HG02938 (cell line): ENCODE results near the gene MC3R.
"Not testable (repeated sequence)": the region's sequence is repeated elsewhere in the genome, so short reads cannot be mapped to it uniquely, and the experiment has no call there.

Experiments
- ATAC-seq: cut with Tn5 transposase; IDR thresholded peaks from one replicate; pipeline ENCODE4 v1.9.1; 2021; ENCODE audit warnings: mild to moderate bottlenecking, moderate library complexity; ENCODE audit not compliant: unreplicated experiment

Gene MC3R

GRCh38 chr20:56247954-56248782 lies at the start of gene MC3R:
TSS of gene MC3R (plus strand) at chr20:56248732. CDS start at chr20:56248844, 112 bp downstream.
- ATAC-seq: peak; percentile 45

DNA sequence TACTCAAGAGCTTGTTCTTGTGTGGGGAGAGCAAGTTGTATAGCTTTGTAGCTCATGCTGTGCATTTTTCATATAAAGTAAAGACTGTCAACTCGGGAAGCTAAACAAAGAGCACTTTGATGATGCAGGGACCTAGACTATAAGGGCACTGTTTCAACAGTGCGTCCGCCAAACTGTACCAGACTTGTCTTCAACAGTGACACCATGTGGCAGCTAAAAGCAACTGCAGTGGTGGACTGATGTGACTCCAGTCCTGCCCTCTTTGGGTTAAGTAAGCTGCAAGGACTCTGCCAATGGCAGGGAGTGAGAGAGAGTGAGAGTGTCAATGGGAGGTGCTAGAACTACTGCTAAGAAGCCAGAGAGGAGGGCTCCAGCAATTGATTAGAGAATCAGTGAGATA lies 48.1 kb upstream of the MC3R start:
- ATAC-seq: no peak

DNA sequence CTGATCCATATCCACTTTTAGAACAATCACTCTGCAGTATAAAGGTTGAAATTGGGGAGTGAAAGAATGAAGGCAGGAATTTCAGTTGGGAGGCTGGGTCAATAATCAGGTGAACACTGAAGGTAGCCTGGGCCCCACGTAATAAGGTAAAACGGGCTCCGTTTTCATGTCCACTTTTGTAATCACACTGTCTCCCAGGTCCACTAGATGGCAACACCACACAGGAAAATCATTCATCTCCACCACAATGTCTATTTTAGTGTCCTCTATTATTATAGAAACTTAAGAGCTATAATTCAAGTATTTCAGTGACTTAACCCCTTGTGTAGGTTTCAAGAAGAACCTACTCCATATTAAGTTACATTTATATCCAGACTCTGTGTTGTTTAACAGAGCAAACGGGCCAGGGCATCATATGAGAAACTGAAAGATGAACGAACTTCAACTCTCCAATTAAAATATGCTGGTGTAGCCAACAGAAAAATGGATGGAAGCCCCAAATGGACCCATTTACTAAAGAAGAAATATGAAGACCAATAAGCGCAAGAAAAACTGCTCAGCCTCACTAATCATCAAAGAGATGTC lies 45.9 kb upstream of the MC3R start:
- no peak for ATAC-seq

DNA sequence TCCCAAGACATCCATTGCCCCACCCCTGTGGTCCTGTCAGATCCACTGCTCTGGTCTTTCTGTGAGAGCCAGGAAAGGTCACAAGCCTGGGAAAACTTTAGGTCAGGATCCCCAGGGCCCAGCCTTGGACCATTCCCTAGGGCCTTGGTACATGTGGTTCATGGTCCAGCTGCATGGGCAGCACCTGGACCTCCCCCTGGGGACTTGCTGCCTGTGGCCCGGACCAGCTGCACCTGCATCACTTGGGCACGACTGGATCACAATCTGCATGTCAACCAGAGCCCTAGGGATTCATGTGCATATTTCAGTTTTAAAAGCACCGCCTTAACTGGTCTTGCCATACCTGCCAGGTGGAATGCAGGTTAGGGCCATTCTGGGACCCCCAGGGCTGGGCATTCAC lies 44.3 kb upstream of the MC3R start:
- no peak for ATAC-seq

- ATAC-seq: no peak
Observed at GRCh38 chr20:56205346-56205745, 43.2 kb upstream of the MC3R start.

GRCh38 chr20:56207656-56208055 lies 40.9 kb upstream of the MC3R start:
- no peak for ATAC-seq

- ATAC-seq: no peak
Observed at GRCh38 chr20:56208121-56208520, 40.4 kb upstream of the MC3R start.

GRCh38 chr20:56211051-56211450 lies 37.5 kb upstream of the MC3R start:
- ATAC-seq: no peak

DNA sequence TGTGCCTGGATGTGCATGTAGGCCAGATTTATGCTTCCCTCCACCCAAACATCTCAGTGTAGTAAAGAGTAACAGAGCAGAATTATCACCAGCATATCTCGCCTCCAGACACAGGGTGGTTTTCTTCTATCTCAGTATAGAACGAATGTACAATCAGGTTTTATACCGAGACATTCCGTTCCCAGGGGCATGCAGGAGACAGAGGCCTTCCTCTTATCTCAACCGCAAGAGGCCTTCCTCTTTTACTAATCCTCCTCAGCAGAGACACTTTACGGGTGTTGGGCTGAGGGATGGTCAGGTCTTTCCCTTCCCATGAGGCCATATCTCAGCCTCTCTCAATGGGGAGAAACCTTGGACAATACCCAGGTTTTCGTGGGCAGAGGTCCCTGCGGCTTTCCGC lies 36.4 kb upstream of the MC3R start:
- no peak for ATAC-seq

- ATAC-seq: no peak
Observed at GRCh38 chr20:56213321-56213720, 35.2 kb upstream of the MC3R start.

DNA sequence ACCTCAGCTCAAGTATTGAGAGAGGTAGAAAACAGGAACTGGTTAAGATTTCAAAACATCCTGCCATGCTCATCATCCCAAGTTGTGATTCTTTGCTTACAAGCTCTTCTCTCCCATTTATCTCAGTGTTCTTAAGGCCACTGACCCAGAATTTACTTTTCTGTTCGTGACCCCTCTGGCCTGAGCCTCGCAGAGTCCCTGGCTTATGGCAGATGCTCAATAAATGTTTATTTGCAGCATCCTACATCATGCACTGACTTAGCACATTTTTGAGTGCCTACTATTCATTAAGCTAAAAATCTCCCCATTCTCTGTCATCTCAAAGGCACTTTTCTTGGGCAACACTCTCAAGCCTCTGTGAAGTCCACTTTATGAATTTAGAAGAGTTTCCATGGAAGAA lies 33.4 kb upstream of the MC3R start:
- no peak for ATAC-seq

GRCh38 chr20:56217829-56218228 lies 30.7 kb upstream of the MC3R start:
- ATAC-seq: no peak

- not testable (repeated sequence) for ATAC-seq
Observed at GRCh38 chr20:56221186-56221585, 27.3 kb upstream of the MC3R start.

DNA sequence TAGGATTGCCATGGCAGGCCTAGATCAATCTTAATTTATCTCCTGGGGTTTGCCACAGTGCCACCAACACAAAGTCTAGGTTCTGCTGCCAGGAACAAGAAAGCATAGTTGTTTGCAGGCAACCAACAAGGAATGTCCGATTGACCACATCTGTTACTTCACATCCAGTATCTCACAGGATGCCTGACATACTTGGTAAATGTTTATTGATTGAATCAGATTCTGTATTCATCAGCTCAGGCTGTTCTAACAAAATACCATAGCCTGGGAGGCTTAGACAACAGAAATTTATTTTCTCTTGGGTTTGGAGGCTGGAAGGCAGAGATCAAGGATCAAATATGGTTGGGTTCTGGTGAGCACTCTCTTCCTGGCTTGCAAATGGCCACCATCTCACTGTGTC lies 26.3 kb upstream of the MC3R start:
- no peak for ATAC-seq

GRCh38 chr20:56222945-56223344 lies 25.6 kb upstream of the MC3R start:
- ATAC-seq: no peak

GRCh38 chr20:56223352-56223751 lies 25.2 kb upstream of the MC3R start:
- no peak for ATAC-seq

GRCh38 chr20:56228021-56228420 lies 20.5 kb upstream of the MC3R start:
- no peak for ATAC-seq

DNA sequence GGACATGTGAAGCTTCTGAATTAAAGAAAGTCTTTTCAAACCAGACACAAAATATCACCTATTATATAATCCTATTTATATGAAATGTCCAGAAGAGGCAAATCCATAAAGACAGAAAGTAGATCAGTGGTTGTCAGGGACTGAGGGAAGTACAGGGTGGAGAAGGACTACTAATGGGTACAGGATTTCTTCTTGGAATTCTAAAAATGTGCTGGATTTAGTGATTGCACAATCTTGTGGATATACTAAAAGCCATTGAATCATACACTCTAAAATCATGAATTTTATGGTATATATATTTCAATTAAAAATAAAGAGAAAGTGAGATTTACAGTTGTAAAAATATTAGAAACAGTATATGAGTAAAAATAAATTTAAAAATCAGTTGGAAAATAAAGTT lies 18.7 kb upstream of the MC3R start:
- ATAC-seq: no peak

GRCh38 chr20:56234110-56234509 lies 14.4 kb upstream of the MC3R start:
- no peak for ATAC-seq

DNA sequence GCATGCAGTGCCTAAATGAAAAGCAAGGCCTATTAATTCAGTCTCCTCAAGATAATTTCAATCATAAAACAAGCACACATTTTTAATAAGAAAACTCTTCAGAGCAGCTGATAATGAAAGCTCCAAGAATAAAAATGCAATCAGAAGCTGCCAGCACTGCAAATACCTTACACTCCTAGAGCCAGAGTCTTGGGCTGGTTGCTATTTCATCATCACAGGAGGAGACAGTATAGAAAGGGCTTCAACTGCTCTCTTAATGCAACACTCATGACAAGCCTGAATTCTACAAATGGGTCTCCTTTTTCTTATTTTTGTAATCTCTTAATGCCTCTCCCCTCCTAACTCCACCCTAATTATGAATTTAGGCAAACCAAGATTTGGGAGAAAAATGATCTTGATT lies 11.2 kb upstream of the MC3R start:
- ATAC-seq: no peak

DNA sequence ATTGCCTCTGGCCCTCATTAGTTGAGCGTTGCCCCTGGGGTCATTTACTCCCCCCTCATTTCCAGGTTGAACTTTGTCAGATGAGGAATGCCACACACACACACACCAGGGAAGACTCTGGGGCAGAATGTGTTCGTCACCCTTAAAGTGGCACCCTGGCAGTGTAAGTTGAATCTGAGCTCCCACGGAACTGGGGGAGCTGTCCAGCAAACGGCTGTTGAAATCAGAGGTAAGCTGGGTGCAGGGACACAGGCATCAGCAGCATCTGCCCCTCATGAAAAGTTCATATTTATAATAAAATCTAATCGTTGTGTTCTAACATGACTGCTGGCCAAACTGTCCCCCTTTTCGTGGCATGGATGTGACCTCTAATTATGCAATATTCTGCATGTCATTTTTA lies 4.3 kb upstream of the MC3R start:
- no peak for ATAC-seq

DNA sequence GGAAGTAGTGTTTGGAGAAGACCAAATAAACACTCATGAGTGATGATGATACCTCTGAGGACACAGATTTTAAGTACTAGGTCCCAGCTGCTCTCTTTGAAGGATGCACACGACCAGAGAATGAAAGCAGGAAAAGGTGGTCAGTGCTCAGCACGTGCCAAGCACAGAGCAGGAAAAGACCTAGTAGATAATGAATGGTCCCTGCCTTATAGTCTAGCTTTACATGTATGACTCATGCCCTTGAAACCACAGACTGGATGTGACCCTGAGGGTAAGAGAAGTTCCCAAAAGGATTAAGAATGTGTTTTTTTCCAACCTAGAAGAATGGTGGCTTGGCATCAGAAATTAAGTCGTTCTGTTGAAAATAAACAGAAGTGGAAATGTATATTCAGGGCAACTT lies 2.8 kb upstream of the MC3R start:
- no peak for ATAC-seq
